ENCODE measurements around the gene SIRPA.

The SIRPA gene

GRCh38 chr20:1952737-1953530, 57.7 kb downstream of the SIRPA start:
- DNase-seq, result no peak

- DNase-seq, result no peak
Measured at GRCh38 chr20:1953621-1954020, 58.4 kb downstream of the SIRPA start.

- no peak for DNase-seq
Measured at GRCh38 chr20:1955217-1955616, 60.0 kb downstream of the SIRPA start.

GRCh38 chr20:1958426-1958825, 63.2 kb downstream of the SIRPA start:
- DNase-seq, result no peak

- DNase-seq, result no peak
Measured at GRCh38 chr20:1959156-1959555, 63.9 kb downstream of the SIRPA start.

- no peak for DNase-seq
Measured at GRCh38 chr20:1961374-1961773, 66.2 kb downstream of the SIRPA start.

GRCh38 chr20:1964061-1964460, 68.9 kb downstream of the SIRPA start:
- DNase-seq, result no peak

GRCh38 chr20:1964659-1965405, 69.6 kb downstream of the SIRPA start:
- DNase-seq, result no peak

GRCh38 chr20:1965520-1966351, 70.5 kb downstream of the SIRPA start:
- peak; percentile 32 to 60 for DNase-seq

GRCh38 chr20:1968964-1969363, 73.8 kb downstream of the SIRPA start:
- no peak for DNase-seq

- no peak for DNase-seq
Measured at GRCh38 chr20:1971893-1972586, 76.8 kb downstream of the SIRPA start.

GRCh38 chr20:1973601-1974440, 78.6 kb downstream of the SIRPA start:
- DNase-seq, result no peak

- DNase-seq, result no peak
Measured at GRCh38 chr20:1975291-1975690, 80.1 kb downstream of the SIRPA start.

GRCh38 chr20:1979106-1979778, 84.0 kb downstream of the SIRPA start:
- no peak for DNase-seq

- DNase-seq, result no peak
Measured at GRCh38 chr20:1982686-1983085, 87.5 kb downstream of the SIRPA start.

- no peak for DNase-seq
Measured at GRCh38 chr20:1983301-1983700, 88.1 kb downstream of the SIRPA start.

GRCh38 chr20:1987826-1988225, 92.6 kb downstream of the SIRPA start:
- no peak for DNase-seq

Measured in bone marrow (tissue), 2 donors.